ENCODE results near the gene TGFB1. TPM values are rescaled to one million over a fixed set of nuclear protein-coding genes. Genes with fewer than 3 reads are reported as not detected.

Gene TGFB1
- total and polyA plus RNA-seq, 2 of the 13 experiments (the other 11 are each of a cell fraction or from before 2014, with no cell fraction given) = 4.1 to 5.4 TPM

DNA sequence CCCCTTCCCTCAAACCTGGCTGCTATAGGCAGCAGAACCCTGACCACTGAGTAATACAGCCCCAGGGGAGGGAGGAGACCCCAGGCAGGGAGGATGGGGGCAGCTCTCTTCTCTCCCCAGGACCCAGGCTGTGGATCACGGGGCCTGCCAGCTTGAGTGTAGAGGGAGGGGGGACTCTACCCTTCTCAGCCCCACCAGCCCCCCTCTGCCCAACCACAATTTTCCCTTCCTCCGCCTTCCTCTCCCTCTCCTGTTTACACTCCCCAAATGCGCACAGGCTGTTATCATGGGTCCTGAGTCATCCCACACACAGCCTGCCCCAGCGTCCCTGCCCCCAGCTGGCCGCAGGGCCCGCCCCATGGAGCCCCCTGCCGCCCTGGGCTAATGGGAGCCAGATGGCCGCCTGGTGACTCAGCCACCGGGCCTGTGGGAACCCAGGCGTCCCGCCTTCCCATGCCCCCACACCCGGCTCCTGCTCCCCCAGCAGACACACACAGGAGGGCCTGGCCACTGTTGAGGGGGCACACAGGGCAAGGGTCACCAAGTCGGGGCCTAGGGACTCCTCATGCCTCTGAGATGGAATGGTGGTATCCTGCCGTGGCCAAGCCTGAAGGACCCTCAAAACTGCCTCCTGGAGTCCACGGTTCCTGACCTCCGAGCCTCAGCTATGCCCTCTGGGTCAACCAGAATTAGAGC is 30.1 kb downstream of the TGFB1 start (continued):
- TF ChIP-seq, protein P1, sequence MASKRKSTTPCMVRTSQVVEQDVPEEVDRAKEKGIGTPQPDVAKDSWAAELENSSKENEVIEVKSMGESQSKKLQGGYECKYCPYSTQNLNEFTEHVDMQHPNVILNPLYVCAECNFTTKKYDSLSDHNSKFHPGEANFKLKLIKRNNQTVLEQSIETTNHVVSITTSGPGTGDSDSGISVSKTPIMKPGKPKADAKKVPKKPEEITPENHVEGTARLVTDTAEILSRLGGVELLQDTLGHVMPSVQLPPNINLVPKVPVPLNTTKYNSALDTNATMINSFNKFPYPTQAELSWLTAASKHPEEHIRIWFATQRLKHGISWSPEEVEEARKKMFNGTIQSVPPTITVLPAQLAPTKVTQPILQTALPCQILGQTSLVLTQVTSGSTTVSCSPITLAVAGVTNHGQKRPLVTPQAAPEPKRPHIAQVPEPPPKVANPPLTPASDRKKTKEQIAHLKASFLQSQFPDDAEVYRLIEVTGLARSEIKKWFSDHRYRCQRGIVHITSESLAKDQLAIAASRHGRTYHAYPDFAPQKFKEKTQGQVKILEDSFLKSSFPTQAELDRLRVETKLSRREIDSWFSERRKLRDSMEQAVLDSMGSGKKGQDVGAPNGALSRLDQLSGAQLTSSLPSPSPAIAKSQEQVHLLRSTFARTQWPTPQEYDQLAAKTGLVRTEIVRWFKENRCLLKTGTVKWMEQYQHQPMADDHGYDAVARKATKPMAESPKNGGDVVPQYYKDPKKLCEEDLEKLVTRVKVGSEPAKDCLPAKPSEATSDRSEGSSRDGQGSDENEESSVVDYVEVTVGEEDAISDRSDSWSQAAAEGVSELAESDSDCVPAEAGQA (IDR thresholded peaks at IDR 0.05; ENCODE audit: low read depth) = no peak
- TF ChIP-seq, protein P1 (CRISPR knock-in tag; IDR thresholded peaks at IDR 0.05; ENCODE audit: borderline replicate concordance) = no peak
- TF ChIP-seq, protein P2, sequence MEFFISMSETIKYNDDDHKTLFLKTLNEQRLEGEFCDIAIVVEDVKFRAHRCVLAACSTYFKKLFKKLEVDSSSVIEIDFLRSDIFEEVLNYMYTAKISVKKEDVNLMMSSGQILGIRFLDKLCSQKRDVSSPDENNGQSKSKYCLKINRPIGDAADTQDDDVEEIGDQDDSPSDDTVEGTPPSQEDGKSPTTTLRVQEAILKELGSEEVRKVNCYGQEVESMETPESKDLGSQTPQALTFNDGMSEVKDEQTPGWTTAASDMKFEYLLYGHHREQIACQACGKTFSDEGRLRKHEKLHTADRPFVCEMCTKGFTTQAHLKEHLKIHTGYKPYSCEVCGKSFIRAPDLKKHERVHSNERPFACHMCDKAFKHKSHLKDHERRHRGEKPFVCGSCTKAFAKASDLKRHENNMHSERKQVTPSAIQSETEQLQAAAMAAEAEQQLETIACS (CRISPR knock-in tag; IDR thresholded peaks at IDR 0.05) = no peak
- TF ChIP-seq, protein P3, sequence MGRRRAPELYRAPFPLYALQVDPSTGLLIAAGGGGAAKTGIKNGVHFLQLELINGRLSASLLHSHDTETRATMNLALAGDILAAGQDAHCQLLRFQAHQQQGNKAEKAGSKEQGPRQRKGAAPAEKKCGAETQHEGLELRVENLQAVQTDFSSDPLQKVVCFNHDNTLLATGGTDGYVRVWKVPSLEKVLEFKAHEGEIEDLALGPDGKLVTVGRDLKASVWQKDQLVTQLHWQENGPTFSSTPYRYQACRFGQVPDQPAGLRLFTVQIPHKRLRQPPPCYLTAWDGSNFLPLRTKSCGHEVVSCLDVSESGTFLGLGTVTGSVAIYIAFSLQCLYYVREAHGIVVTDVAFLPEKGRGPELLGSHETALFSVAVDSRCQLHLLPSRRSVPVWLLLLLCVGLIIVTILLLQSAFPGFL (CRISPR knock-in tag; IDR thresholded peaks at IDR 0.05) = no peak
- 0 out of 2 replicates have a peak, but pooled peaks have one; percentile 66 for TF ChIP-seq MAZ (IDR thresholded peaks at IDR 0.05; ENCODE audit: borderline replicate concordance, low read depth, low read length)
- TF ChIP-seq MAZ (CRISPR knock-in tag; IDR thresholded peaks at IDR 0.05; ENCODE audit: low read depth) = no peak
- TF ChIP-seq ZMAT3 (CRISPR knock-in tag; conservative IDR thresholded peaks at IDR 0.05) = 0 out of 2 replicates have a peak, but pooled peaks have one; percentile 45
- TF ChIP-seq ELF4 (CRISPR knock-in tag; IDR thresholded peaks at IDR 0.05; ENCODE audit: borderline replicate concordance) = no peak
- TF ChIP-seq, protein P4, sequence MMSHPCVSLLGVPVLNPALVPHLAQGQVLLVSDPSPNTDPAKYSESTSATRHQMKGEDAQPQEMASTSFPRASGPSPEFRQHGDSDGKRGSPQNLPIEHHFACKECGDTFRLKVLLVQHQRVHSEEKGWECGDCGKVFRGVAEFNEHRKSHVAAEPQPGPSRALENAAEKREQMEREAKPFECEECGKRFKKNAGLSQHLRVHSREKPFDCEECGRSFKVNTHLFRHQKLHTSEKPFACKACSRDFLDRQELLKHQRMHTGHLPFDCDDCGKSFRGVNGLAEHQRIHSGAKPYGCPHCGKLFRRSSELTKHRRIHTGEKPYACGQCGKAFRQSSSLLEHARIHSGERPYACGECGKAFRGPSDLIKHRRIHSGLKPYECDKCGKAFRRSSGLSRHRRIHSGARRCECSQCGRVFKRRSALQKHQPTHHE (CRISPR knock-in tag; IDR thresholded peaks at IDR 0.05; ENCODE audit: borderline replicate concordance) = no peak
- no peak for TF ChIP-seq GFI1 (CRISPR knock-in tag; IDR thresholded peaks at IDR 0.05; ENCODE audit: borderline replicate concordance)
- no peak for TF ChIP-seq ZNF720 (CRISPR knock-in tag; IDR thresholded peaks at IDR 0.05)
- TF ChIP-seq ZNF550 (CRISPR knock-in tag; IDR thresholded peaks at IDR 0.05; ENCODE audit: borderline replicate concordance) = no peak
- TF ChIP-seq ZNF160 (CRISPR knock-in tag; IDR thresholded peaks at IDR 0.05) = no peak
- TF ChIP-seq ZNF782 (CRISPR knock-in tag; IDR thresholded peaks at IDR 0.05; ENCODE audit: borderline replicate concordance) = no peak
- no peak; the same call in 1 of the 2 replicates for TF ChIP-seq KDM1A (CRISPR knock-in tag; IDR thresholded peaks at IDR 0.05)
- TF ChIP-seq ZNF556 (CRISPR knock-in tag; IDR thresholded peaks at IDR 0.05; ENCODE audit: borderline replicate concordance) = no peak
- no peak for TF ChIP-seq RARG (CRISPR knock-in tag; IDR thresholded peaks at IDR 0.05; ENCODE audit: low read depth)
- peak; percentile 85 for TF ChIP-seq RBM39 (IDR thresholded peaks at IDR 0.05; ENCODE audit: low read depth, low read length, poor library complexity, severe bottlenecking)
- no peak; the same call in 1 of the 2 replicates for TF ChIP-seq ZMYM4 (CRISPR knock-in tag; IDR thresholded peaks at IDR 0.05)
- TF ChIP-seq FOXA3 (CRISPR knock-in tag; IDR thresholded peaks at IDR 0.05) = peak; percentile 90

Data from HepG2 (cell line).